Esophagus squamous epithelium (tissue), 5 donors: Measurements from ENCODE around the gene MAPKAP1. TPM values are rescaled to one million over a fixed set of nuclear protein-coding genes. Genes with fewer than 3 reads are reported as not detected.
A peak's percentile ranks its signal among the peaks of the same experiment; 100 is the strongest.

Source experiments
- DNase-seq: peaks from one replicate; lab custom pipeline; 2025; lab: John Stamatoyannopoulos, UW
- H3K27ac ChIP-seq, 4 donors: fragments of 200-600 bp; sonication (generic); one replicate each; pipeline ENCODE4 v1.5.1; 2016 to 2019; ENCODE audit warnings: mild to moderate bottlenecking in 1 of 4
- H3K27me3 ChIP-seq, 4 donors: fragments of 200-600 bp; sonication (generic); 1 replicate in 3 of 4; 2 replicates in 1 of 4; pipeline versions ENCODE4 v1.5.1 to v1.6.0; 2017 to 2021; ENCODE audit warnings: antibody characterized with exemption in 1 of 4
- H3K36me3 ChIP-seq, 3 donors: fragments of 200-600 bp; sonication (generic); one replicate each; pipeline ENCODE4 v1.5.1; 2016 to 2019
- H3K4me1 ChIP-seq, 3 donors: fragments of 200-600 bp; sonication (generic); one replicate each; pipeline ENCODE4 v1.5.1; 2017 to 2019
- H3K4me3 ChIP-seq, 4 donors: fragments of 200-600 bp; sonication (generic); 1 replicate in 3 of 4; 2 replicates in 1 of 4; pipeline ENCODE4 v1.5.1; 2016 to 2019; ENCODE audit warnings: mild to moderate bottlenecking in 2 of 4, moderate library complexity in 1 of 4
- H3K9me3 ChIP-seq, 3 donors: fragments of 200-600 bp; sonication (generic); one replicate each; pipeline ENCODE4 v1.5.1; 2016 to 2019
- CTCF ChIP-seq, 6 experiments: fragments of 450-650 bp in 4 of 6; fragments of 200-600 bp in 2 of 6; sonication (generic) in 2 of 6; IDR thresholded peaks; one replicate each; pipeline ENCODE4 v1.5.1; 2016 to 2019; ENCODE audit warnings: antibody characterized with exemption in 6 of 6, mild to moderate bottlenecking in 4 of 6, moderate library complexity in 4 of 6
- POLR2A ChIP-seq, 4 donors: fragments of 450-650 bp; IDR thresholded peaks; one replicate each; pipeline ENCODE4 v1.6.1; 2017; ENCODE audit warnings: antibody characterized with exemption in 4 of 4, mild to moderate bottlenecking in 4 of 4, moderate library complexity in 3 of 4
- WGBS, 2 donors: methylation state at CpG; one replicate each; pipeline ENCODE4 v1.1.5; 2018; 5-methylcytosine and 5-hydroxymethylcytosine counted together
- intact Hi-C: fragments of 100-400 bp; cut with DNase I; formaldehyde crosslinking; loops from one replicate; pipeline ENCODE4 v1.15.0; 2022
- total RNA-seq, 4 donors: library from RNA; depleted of rRNA; stranded (reverse); fragments of >200 nt; gene quantifications; one replicate each; pipeline ENCODE4 v1.1.0, GENCODE V29; 2016
- donor health status: DM: yes; HTN: yes; CAD: no.

The MAPKAP1 gene
- total RNA-seq, 4 donors from 2014 or later = 59.0 to 87.0 (median 70.9) TPM

GRCh38 chr9:125464591-125465385 lies 242.2 kb downstream of the MAPKAP1 start:
- no peaks in the 10 kb centered on the region for H3K27me3 ChIP-seq
- 72 to 79% methylated on average over 12 of the region's 12 CpGs for WGBS, 2 donors
- TF ChIP-seq POLR2A (IDR thresholded peaks at IDR 0.05) = no peak
- no peak for TF ChIP-seq CTCF (IDR thresholded peaks at IDR 0.05)
- peaks cover 0 to 65% (median 0%) of the 10 kb centered on the region in 3 donors for H3K4me1 ChIP-seq
- no peak overlapping the region for H3K4me3 ChIP-seq
- H3K36me3 ChIP-seq = peaks cover 0 to 45% (median 4%) of the 10 kb centered on the region in 3 donors
- no peaks in the 10 kb centered on the region for H3K9me3 ChIP-seq
- peak overlapping the region in 3 of 4 donors; percentile 12 to 25 (median 18) for H3K27ac ChIP-seq
- intact Hi-C loops = no loop called here
- DNase-seq = no peak

GRCh38 chr9:125463926-125464325 lies 243.1 kb downstream of the MAPKAP1 start:
- TF ChIP-seq POLR2A (IDR thresholded peaks at IDR 0.05) (no peak), CTCF (IDR thresholded peaks at IDR 0.05) (no peak)
- no peak for DNase-seq
- H3K4me3 ChIP-seq = no peak overlapping the region
- 93 to 98% methylated on average over 2 of the region's 2 CpGs for WGBS, 2 donors
- H3K9me3 ChIP-seq = no peaks in the 10 kb centered on the region
- no peaks in the 10 kb centered on the region for H3K27me3 ChIP-seq
- peaks cover 0 to 45% (median 4%) of the 10 kb centered on the region in 3 donors for H3K36me3 ChIP-seq
- no peak overlapping the region for H3K27ac ChIP-seq
- peaks cover 0 to 66% (median 0%) of the 10 kb centered on the region in 3 donors for H3K4me1 ChIP-seq
- intact Hi-C loops = no loop called here

GRCh38 chr9:125462861-125463291 lies 244.1 kb downstream of the MAPKAP1 start:
- Histone ChIP-seq H3K27ac (no peak overlapping the region), H3K27me3 (no peaks in the 10 kb centered on the region), H3K4me1 (peaks cover 0 to 64% (median 0%) of the 10 kb centered on the region in 3 donors), H3K9me3 (no peaks in the 10 kb centered on the region), H3K4me3 (no peak overlapping the region), H3K36me3 (peaks cover 0 to 43% (median 4%) of the 10 kb centered on the region in 3 donors)
- intact Hi-C loops = no loop called here
- TF ChIP-seq CTCF (IDR thresholded peaks at IDR 0.05) (no peak), POLR2A (IDR thresholded peaks at IDR 0.05) (no peak)
- DNase-seq = no peak
- 41 to 80% methylated on average over 10 of the region's 10 CpGs for WGBS, 2 donors

- Histone ChIP-seq H3K27me3 (no peaks in the 10 kb centered on the region), H3K27ac (peak overlapping the region in 1 of 4 donors; percentile 33), H3K4me3 (no peak overlapping the region), H3K9me3 (peaks cover 0 to under 1% (median 0%) of the 10 kb centered on the region in 3 donors), H3K4me1 (peaks cover 0 to 54% (median 0%) of the 10 kb centered on the region in 3 donors), H3K36me3 (peaks cover 0 to 42% (median 3%) of the 10 kb centered on the region in 3 donors)
- TF ChIP-seq POLR2A (IDR thresholded peaks at IDR 0.05) = no peak
- no peak for TF ChIP-seq CTCF (IDR thresholded peaks at IDR 0.05)
- 90 to 98% methylated on average over 8 of the region's 8 CpGs for WGBS, 2 donors
- DNase-seq = no peak
- intact Hi-C loops = no loop called here
Measured at GRCh38 chr9:125461636-125462190, 245.3 kb downstream of the MAPKAP1 start.
